PC-9 (cell line): ENCODE measurements around the gene NFIX. TPM values are rescaled to one million over a fixed set of nuclear protein-coding genes. Genes with fewer than 3 reads are reported as not detected.
A peak's percentile ranks its signal among the peaks of the same experiment; 100 is the strongest.

ENCODE experiments used
- BruUV-seq: library from RNA; stranded (reverse); fragments of 400-500 nt; replicated peaks from 2 replicates; lab custom pipeline; 2021; lab: Mats Ljungman, UMichigan
- CTCF ChIA-PET: fragments of 300-600 bp; sonication (Branson Sonifier 250); formaldehyde crosslinking; loops from one replicate; lab custom pipeline; 2022; ENCODE audit warnings: antibody characterized with exemption; lab: Charles Lee
- POLR2A ChIA-PET: fragments of 300-600 bp; sonication (Branson Sonifier 250); formaldehyde crosslinking; loops from one replicate; lab custom pipeline; 2022; ENCODE audit warnings: antibody characterized with exemption; ENCODE audit not compliant: unreplicated experiment; lab: Charles Lee
- DNase-seq, 2 experiments: peaks; one replicate each; pipeline versions ENCODE4 v3.0.0 to v3.0.0-alpha.2; 2015 to 2022; ENCODE audit warnings: mixed read lengths in 1 of 2
- H2AFZ ChIP-seq: fragments of 200-600 bp; sonication (generic); 2 replicates; pipeline ENCODE4 v1.8.1; 2017; ENCODE audit warnings: antibody characterized with exemption
- H3F3A ChIP-seq: fragments of 200-600 bp; sonication (generic); 2 replicates; pipeline ENCODE4 v1.8.1; 2017; ENCODE audit warnings: antibody characterized with exemption, mild to moderate bottlenecking, low read depth; ENCODE audit not compliant: insufficient read depth
- H3K27ac ChIP-seq: fragments of 200-600 bp; sonication (generic); 2 replicates; pipeline ENCODE4 v1.6.1; 2016; ENCODE audit warnings: mixed run types
- H3K27me3 ChIP-seq: fragments of 200-600 bp; sonication (generic); 2 replicates; pipeline ENCODE4 v1.6.1; 2016; ENCODE audit warnings: low read depth, mixed run types; ENCODE audit not compliant: insufficient read depth
- H3K36me3 ChIP-seq: fragments of 200-600 bp; sonication (generic); 2 replicates; pipeline ENCODE4 v1.6.1; 2016; ENCODE audit warnings: low read depth, mixed run types
- H3K4me1 ChIP-seq: fragments of 200-600 bp; sonication (generic); replicated peaks from 2 replicates; pipeline ENCODE4 v1.6.1; 2016; ENCODE audit warnings: mixed run types; ENCODE audit not compliant: insufficient read depth
- H3K4me2 ChIP-seq: fragments of 200-600 bp; sonication (generic); 2 replicates; pipeline ENCODE4 v1.6.1; 2017; ENCODE audit warnings: mixed run types
- H3K4me3 ChIP-seq: fragments of 200-600 bp; sonication (generic); 2 replicates; pipeline ENCODE4 v1.6.1; 2016; ENCODE audit warnings: mixed run types
- H3K79me2 ChIP-seq: fragments of 200-600 bp; sonication (generic); 2 replicates; pipeline ENCODE4 v1.6.1; 2017; ENCODE audit warnings: low read depth, mixed run types
- H3K9me2 ChIP-seq: fragments of 200-600 bp; sonication (generic); 2 replicates; pipeline ENCODE4 v1.8.1; 2017; ENCODE audit warnings: mild to moderate bottlenecking; ENCODE audit not compliant: insufficient read depth
- H3K9me3 ChIP-seq: fragments of 200-600 bp; sonication (generic); 2 replicates; pipeline ENCODE4 v1.8.1; 2016; ENCODE audit warnings: low read depth; ENCODE audit not compliant: insufficient read depth
- H4K20me1 ChIP-seq: fragments of 200-600 bp; sonication (generic); 2 replicates; pipeline ENCODE4 v1.8.1; 2017; ENCODE audit not compliant: insufficient read depth
- CTCF ChIP-seq: fragments of 200-600 bp; sonication (generic); conservative IDR thresholded peaks from 2 replicates; pipeline ENCODE4 v1.6.1; 2017; ENCODE audit warnings: mixed run types, antibody characterized with exemption, mild to moderate bottlenecking, moderate library complexity
- EZH2 ChIP-seq: fragments of 200-600 bp; sonication (generic); IDR thresholded peaks from 2 replicates; pipeline ENCODE4 v1.8.0; 2017; ENCODE audit warnings: antibody characterized with exemption, low read depth
- intact Hi-C: fragments of 100-400 bp; cut with micrococcal nuclease; formaldehyde crosslinking; loops from one replicate; pipeline ENCODE4 v1.10.0; 2022; ENCODE audit not compliant: unreplicated experiment
- total RNA-seq: library from RNA; stranded (reverse); gene quantifications from 2 replicates; pipeline ENCODE4 v1.2.3, GENCODE V29; 2021

Gene NFIX
- total RNA-seq, 1 experiment from 2014 or later = 24.2 TPM

- ChIA-PET POLR2A (interaction anchor here (0.6 to 1.3 kb wide), 5 partner anchors 10 to 168 kb away, joined by 3 to 9 read pairs (median 4); no protein-coding TSS in a partner anchor), CTCF (interaction anchor here (0.5 to 1.4 kb wide), 4 partner anchors 20 to 169 kb away, joined by 3 to 9 read pairs (median 5); no protein-coding TSS in a partner anchor)
- Histone ChIP-seq H3F3A (peaks cover 12% of the 10 kb centered on the region; the same call in 1 of the 2 replicates), H3K79me2 (no peaks in the 10 kb centered on the region), H3K27ac (no peak overlapping the region), H3K4me3 (no peak overlapping the region), H3K36me3 (no peaks in the 10 kb centered on the region), H3K4me1 (peaks cover 41% of the 10 kb centered on the region), H3K9me3 (no peaks in the 10 kb centered on the region), H3K27me3 (peaks cover 40% of the 10 kb centered on the region), H3K9me2 (no peaks in the 10 kb centered on the region), H3K4me2 (peak overlapping the region; percentile 56), H4K20me1 (peaks cover 28% of the 10 kb centered on the region), H2AFZ (no peak overlapping the region)
- peak; percentile 85 to 93 for DNase-seq
- intact Hi-C loops = loop anchor here (5.0 kb wide), 1 partner anchor 103 kb away; no protein-coding TSS in a partner anchor
- TF ChIP-seq CTCF = no peak
- TF ChIP-seq EZH2 = no peak
- TSS peak; percentile 52 for BruUV-seq
Observed at GRCh38 chr19:13053761-13054625, 58.7 kb downstream of the NFIX start.

- H2AFZ ChIP-seq = no peak overlapping the region
- no peaks in the 10 kb centered on the region for H3K79me2 ChIP-seq
- no peak for DNase-seq
- peaks cover 41% of the 10 kb centered on the region for H3K4me1 ChIP-seq
- H3K27me3 ChIP-seq = peaks cover 34% of the 10 kb centered on the region
- H3K4me2 ChIP-seq = peak overlapping the region; percentile 56; the same call in 1 of the 2 replicates
- TSS peak; percentile 33 for BruUV-seq
- no peak overlapping the region for H3K4me3 ChIP-seq
- H3K9me3 ChIP-seq = no peaks in the 10 kb centered on the region
- CTCF ChIA-PET = interaction anchor here (0.7 to 1.4 kb wide), 2 partner anchors 21 kb away, joined by 4 to 7 read pairs; no protein-coding TSS in a partner anchor
- H3K9me2 ChIP-seq = no peaks in the 10 kb centered on the region
- intact Hi-C loops = loop anchor here (5.0 kb wide), 1 partner anchor 103 kb away; no protein-coding TSS in a partner anchor
- peaks cover 27% of the 10 kb centered on the region for H4K20me1 ChIP-seq
- H3K36me3 ChIP-seq = no peaks in the 10 kb centered on the region
- peaks cover 12% of the 10 kb centered on the region; the same call in 1 of the 2 replicates for H3F3A ChIP-seq
- TF ChIP-seq CTCF (no peak), EZH2 (no peak)
- no peak overlapping the region for H3K27ac ChIP-seq
- POLR2A ChIA-PET = interaction anchor here (0.6 to 1.3 kb wide), 7 partner anchors 10 to 1234 kb away, joined by 3 to 9 read pairs (median 4); no protein-coding TSS in a partner anchor
Observed at GRCh38 chr19:13054626-13055212, 59.4 kb downstream of the NFIX start.
